COLO668 (cell line): ENCODE results near the gene MRTFB.
A peak's percentile ranks its signal among the peaks of the same experiment; 100 is the strongest.

Source experiments
- DNase-seq: peaks from one replicate; lab custom pipeline; 2025; ENCODE audit not compliant: unreplicated experiment; lab: John Stamatoyannopoulos, UW

The MRTFB gene

GRCh38 chr16:14061732-14062259 is 9.3 kb upstream of the MRTFB start:
- peak; percentile 7 for DNase-seq

- no peak for DNase-seq
Measured at GRCh38 chr16:14062261-14062660, 8.9 kb upstream of the MRTFB start.

GRCh38 chr16:14063618-14064581 is 7.2 kb upstream of the MRTFB start:
- peak; percentile 11 for DNase-seq

GRCh38 chr16:14069818-14070217 is 1.3 kb upstream of the MRTFB start:
- DNase-seq = peak; percentile 24

- no peak for DNase-seq
Measured at GRCh38 chr16:14070555-14070876, 603 bp upstream of the MRTFB start.

GRCh38 chr16:14071576-14072271 is 605 bp downstream of the MRTFB start:
- DNase-seq = no peak

- no peak for DNase-seq
Measured at GRCh38 chr16:14072360-14072759, 1.2 kb downstream of the MRTFB start.

- no peak for DNase-seq
Measured at GRCh38 chr16:14074544-14074943, 3.4 kb downstream of the MRTFB start.

- no peak for DNase-seq
Measured at GRCh38 chr16:14077918-14078317, 6.8 kb downstream of the MRTFB start.

GRCh38 chr16:14086477-14086876 is 15.4 kb downstream of the MRTFB start:
- DNase-seq = no peak

GRCh38 chr16:14087181-14087580 is 16.1 kb downstream of the MRTFB start:
- no peak for DNase-seq

GRCh38 chr16:14087590-14088154 is 16.6 kb downstream of the MRTFB start:
- DNase-seq = no peak

- no peak for DNase-seq
Measured at GRCh38 chr16:14088155-14088753, 17.1 kb downstream of the MRTFB start.

GRCh38 chr16:14089283-14089823 is 18.2 kb downstream of the MRTFB start:
- DNase-seq = no peak

- no peak for DNase-seq
Measured at GRCh38 chr16:14092561-14092960, 21.4 kb downstream of the MRTFB start.

- DNase-seq = no peak
Measured at GRCh38 chr16:14095883-14096551, 24.9 kb downstream of the MRTFB start.

- DNase-seq = peak; percentile 61
Measured at GRCh38 chr16:14097182-14097959, 26.3 kb downstream of the MRTFB start.

GRCh38 chr16:14098081-14098480 is 27.0 kb downstream of the MRTFB start:
- no peak for DNase-seq

- no peak for DNase-seq
Measured at GRCh38 chr16:14100825-14101224, 29.7 kb downstream of the MRTFB start.

- no peak for DNase-seq
Measured at GRCh38 chr16:14101415-14101814, 30.3 kb downstream of the MRTFB start.
